ENCODE measurements around the gene KIF16B. TPM values are rescaled to one million over a fixed set of nuclear protein-coding genes. Genes with fewer than 3 reads are reported as not detected.
"Not testable (repeated sequence)": the region's sequence is repeated elsewhere in the genome, so short reads cannot be mapped to it uniquely, and the experiment has no call there.

Gene KIF16B
- total and polyA plus RNA-seq, 2 of the 8 experiments (the other 6 are each of a cell fraction or from before 2014, with no cell fraction given), result 3.0 to 9.2 TPM

- FAIRE-seq; POLR2A ChIA-PET (ENCODE audit: partially characterized antibody): not testable (repeated sequence)
Measured at GRCh38 chr20:16522651-16523050, 50.6 kb downstream of the KIF16B start.

More at GRCh38 chr20:16522651-16523050, 50.6 kb downstream of the KIF16B start:
- H3K56ac ChIP-seq (replicated peaks; ENCODE audit: insufficient read length, low read depth, low read length); H3K18ac ChIP-seq (ENCODE audit: extremely low read depth, low read length); H4K8ac ChIP-seq (ENCODE audit: extremely low read depth, insufficient read depth, low read length); H3K4me2 ChIP-seq (ENCODE audit: insufficient read depth in 1 of 2, low read depth in 2 of 2, low read length in 2 of 2); H2BK20ac ChIP-seq (ENCODE audit: low read length); H3K36me3 ChIP-seq (ENCODE audit: control insufficient read depth in 2 of 4, insufficient read depth in 4 of 4, low read length in 3 of 4); H3K23ac ChIP-seq (ENCODE audit: insufficient read length); H2BK15ac ChIP-seq (ENCODE audit: low read length); H4K20me1 ChIP-seq (replicated peaks in 1 of 2; ENCODE audit: control insufficient read depth in 1 of 2, insufficient read depth in 2 of 2, low read length in 2 of 2); H3K79me1 ChIP-seq (ENCODE audit: low read depth, low read length); H2AFZ ChIP-seq (ENCODE audit: low read length); H3K27ac ChIP-seq (ENCODE audit: low read depth, low read length); H3K27me3 ChIP-seq (replicated peaks in 1 of 4; ENCODE audit: control insufficient read depth in 3 of 4, extremely low read depth in 1 of 4, insufficient read depth in 3 of 4, low read length in 3 of 4); H3K23me2 ChIP-seq (ENCODE audit: low read depth, low read length); H3K4me3 ChIP-seq (ENCODE audit: extremely low read depth in 1 of 4, insufficient read depth in 2 of 4, low read depth in 3 of 4, low read length in 4 of 4); H2BK12ac ChIP-seq (ENCODE audit: low read depth, low read length); H4K91ac ChIP-seq (replicated peaks; ENCODE audit: insufficient read length, low read length); H2AK5ac ChIP-seq (ENCODE audit: low read depth, low read length); DNase-seq (ENCODE audit: low read depth in 1 of 2, low spot score in 2 of 2); H3K4ac ChIP-seq (replicated peaks; ENCODE audit: insufficient read length, low read depth, low read length); CTCF ChIA-PET (ENCODE audit: partially characterized antibody); H2BK120ac ChIP-seq (replicated peaks; ENCODE audit: low read depth, low read length); H3K14ac ChIP-seq (ENCODE audit: insufficient read length); H3K79me2 ChIP-seq (ENCODE audit: control insufficient read depth in 1 of 2, insufficient read depth in 2 of 2, low read length in 2 of 2); H2BK5ac ChIP-seq (ENCODE audit: low read depth, low read length); H4K5ac ChIP-seq (ENCODE audit: insufficient read length, low read depth, low read length); H3K9me3 ChIP-seq (ENCODE audit: insufficient read depth in 2 of 2, low read depth in 1 of 2, low read length in 1 of 2); H3K9ac ChIP-seq (replicated peaks in 1 of 4; ENCODE audit: extremely low read depth in 1 of 4, low read depth in 3 of 4, low read length in 3 of 4): not testable (repeated sequence)
- 93% methylated on average over 5 of the region's 5 CpGs; no CpG with 5 or more reads in 1 of the 2 experiments for WGBS, 2 experiments (ENCODE audit: extremely low coverage in 1 of 2, insufficient coverage in 1 of 2, insufficient read length in 1 of 2, insufficient replicate concordance in 2 of 2, low coverage in 1 of 2, low lambda C conversion rate in 2 of 2, missing lambda C conversion rate in 1 of 2)
- peaks cover 0 to 11% (median 5%) of the 10 kb centered on the region in 4 experiments; a peak in 5 of 7 replicates for H3K4me1 ChIP-seq (replicated peaks in 1 of 4; ENCODE audit: control insufficient read depth in 3 of 4, insufficient read depth in 4 of 4, low read length in 3 of 4)

Measured in H1 (cell line).